Measurements from ENCODE around the gene TBC1D1. TPM values are rescaled to one million over a fixed set of nuclear protein-coding genes. Genes with fewer than 3 reads are reported as not detected.

The TBC1D1 gene
- total RNA-seq, 1 donor from 2014 or later = 47.1 TPM

DNA sequence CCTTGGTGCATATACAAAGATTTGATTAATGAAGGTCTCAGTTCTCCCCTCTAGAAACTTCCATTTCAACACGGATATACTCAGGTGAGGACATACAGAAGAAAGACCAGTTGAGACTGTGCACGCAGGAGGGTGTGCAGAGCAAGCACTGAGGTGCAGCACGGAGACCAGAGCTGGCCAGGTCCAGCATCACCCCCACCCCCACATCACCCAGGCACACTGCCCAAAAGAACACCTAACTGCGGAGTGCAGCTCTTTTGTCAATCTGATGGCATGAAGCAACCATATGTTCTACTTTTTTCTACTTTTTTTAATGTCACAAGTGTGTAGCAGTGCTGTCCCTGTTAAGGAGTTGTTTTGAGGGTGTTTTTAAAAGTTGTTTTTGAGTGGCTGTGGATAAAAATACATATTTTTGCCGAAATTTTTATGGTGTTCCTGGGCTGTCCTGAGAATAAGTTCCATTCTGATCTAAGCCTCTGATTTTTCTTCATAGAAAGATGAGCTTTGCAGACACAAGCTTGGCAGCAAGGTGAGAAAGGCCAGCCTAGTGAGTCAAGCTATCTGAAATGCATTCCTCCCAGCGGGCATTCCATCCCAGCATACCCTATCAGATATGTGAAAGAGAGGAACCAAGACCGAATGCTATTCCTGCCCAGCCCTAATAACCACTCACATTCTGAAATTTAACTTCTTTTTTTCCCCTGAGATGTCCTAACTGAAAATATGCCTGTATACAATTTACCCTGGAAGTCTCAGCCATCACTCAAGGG is 243.0 kb downstream of the TBC1D1 start:
- DNase-seq (ENCODE audit: low read depth) (no peak), FAIRE-seq (no peak)
- Histone ChIP-seq H3K27me3 (ENCODE audit: control insufficient read depth, insufficient read depth, low read length) (no peaks in the 10 kb centered on the region), H3K36me3 (ENCODE audit: control insufficient read depth, insufficient read depth, low read length) (no peaks in the 10 kb centered on the region), H3K4me3 (ENCODE audit: low read depth, low read length) (no peak overlapping the region)
- TF ChIP-seq, protein P1, sequence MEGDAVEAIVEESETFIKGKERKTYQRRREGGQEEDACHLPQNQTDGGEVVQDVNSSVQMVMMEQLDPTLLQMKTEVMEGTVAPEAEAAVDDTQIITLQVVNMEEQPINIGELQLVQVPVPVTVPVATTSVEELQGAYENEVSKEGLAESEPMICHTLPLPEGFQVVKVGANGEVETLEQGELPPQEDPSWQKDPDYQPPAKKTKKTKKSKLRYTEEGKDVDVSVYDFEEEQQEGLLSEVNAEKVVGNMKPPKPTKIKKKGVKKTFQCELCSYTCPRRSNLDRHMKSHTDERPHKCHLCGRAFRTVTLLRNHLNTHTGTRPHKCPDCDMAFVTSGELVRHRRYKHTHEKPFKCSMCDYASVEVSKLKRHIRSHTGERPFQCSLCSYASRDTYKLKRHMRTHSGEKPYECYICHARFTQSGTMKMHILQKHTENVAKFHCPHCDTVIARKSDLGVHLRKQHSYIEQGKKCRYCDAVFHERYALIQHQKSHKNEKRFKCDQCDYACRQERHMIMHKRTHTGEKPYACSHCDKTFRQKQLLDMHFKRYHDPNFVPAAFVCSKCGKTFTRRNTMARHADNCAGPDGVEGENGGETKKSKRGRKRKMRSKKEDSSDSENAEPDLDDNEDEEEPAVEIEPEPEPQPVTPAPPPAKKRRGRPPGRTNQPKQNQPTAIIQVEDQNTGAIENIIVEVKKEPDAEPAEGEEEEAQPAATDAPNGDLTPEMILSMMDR (IDR thresholded peaks at IDR 0.05; ENCODE audit: insufficient read depth, low read length, severe bottlenecking) = no peak

DNA sequence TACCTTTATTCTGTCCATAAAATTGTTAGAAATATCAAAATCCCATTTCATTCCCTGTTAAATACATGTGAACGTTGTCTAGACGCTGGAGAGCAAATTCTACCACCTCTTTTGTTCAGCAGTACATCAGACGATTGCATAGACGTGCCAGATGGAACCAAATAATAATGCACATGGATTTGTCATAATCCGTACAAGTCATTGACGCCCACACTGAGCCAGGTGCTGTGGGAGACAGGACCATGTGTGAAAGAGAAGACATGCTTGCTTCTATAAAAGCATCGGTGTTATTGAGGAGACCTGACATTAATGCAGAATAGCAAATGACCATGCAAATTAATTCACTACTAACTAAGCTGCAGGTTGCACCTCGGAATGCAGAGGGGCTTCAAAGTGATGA is 244.3 kb downstream of the TBC1D1 start:
- no peak for DNase-seq (ENCODE audit: low read depth)
- no peak for FAIRE-seq
- H3K27me3 ChIP-seq (ENCODE audit: control insufficient read depth, insufficient read depth, low read length) = no peaks in the 10 kb centered on the region
- no peak overlapping the region for H3K4me3 ChIP-seq (ENCODE audit: low read depth, low read length)
- H3K36me3 ChIP-seq (ENCODE audit: control insufficient read depth, insufficient read depth, low read length) = no peaks in the 10 kb centered on the region
- TF ChIP-seq, protein P1 (IDR thresholded peaks at IDR 0.05; ENCODE audit: insufficient read depth, low read length, severe bottlenecking) = no peak

DNA sequence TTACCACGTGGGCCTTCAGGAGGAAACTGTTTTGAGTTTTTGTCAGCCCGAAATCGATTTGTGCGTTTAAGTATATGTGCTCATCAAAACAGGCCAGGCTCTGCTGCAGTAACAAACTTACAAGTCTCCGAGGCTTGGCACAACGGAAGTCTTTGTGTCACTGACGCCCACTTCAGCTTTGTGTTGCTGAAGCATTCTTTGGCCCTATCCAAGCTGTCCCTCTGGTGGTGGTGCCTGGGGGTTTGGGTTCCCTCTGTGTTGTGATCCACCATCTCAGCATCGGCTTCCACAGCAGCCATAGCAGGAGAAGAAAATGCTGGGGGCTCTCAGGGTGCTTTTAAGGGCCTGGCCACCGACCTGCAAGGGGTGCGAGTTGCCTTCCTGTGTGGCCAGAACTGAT is 245.7 kb downstream of the TBC1D1 start:
- FAIRE-seq (no peak), DNase-seq (ENCODE audit: low read depth) (no peak)
- H3K36me3 ChIP-seq (ENCODE audit: control insufficient read depth, insufficient read depth, low read length) = no peaks in the 10 kb centered on the region
- TF ChIP-seq, protein P1 (IDR thresholded peaks at IDR 0.05; ENCODE audit: insufficient read depth, low read length, severe bottlenecking) = no peak
- no peaks in the 10 kb centered on the region for H3K27me3 ChIP-seq (ENCODE audit: control insufficient read depth, insufficient read depth, low read length)
- H3K4me3 ChIP-seq (ENCODE audit: low read depth, low read length) = no peak overlapping the region

DNA sequence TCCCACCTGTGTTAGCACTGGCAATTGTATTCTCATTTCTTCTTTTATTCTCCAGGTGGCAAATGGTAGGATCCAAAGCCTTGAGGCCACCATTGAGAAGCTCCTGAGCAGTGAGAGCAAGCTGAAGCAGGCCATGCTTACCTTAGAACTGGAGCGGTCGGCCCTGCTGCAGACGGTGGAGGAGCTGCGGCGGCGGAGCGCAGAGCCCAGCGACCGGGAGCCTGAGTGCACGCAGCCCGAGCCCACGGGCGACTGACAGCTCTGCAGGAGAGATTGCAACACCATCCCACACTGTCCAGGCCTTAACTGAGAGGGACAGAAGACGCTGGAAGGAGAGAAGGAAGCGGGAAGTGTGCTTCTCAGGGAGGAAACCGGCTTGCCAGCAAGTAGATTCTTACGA is 246.2 kb downstream of the TBC1D1 start:
- TF ChIP-seq, protein P1 (IDR thresholded peaks at IDR 0.05; ENCODE audit: insufficient read depth, low read length, severe bottlenecking) = no peak
- Histone ChIP-seq H3K36me3 (ENCODE audit: control insufficient read depth, insufficient read depth, low read length) (no peaks in the 10 kb centered on the region), H3K4me3 (ENCODE audit: low read depth, low read length) (no peak overlapping the region), H3K27me3 (ENCODE audit: control insufficient read depth, insufficient read depth, low read length) (no peaks in the 10 kb centered on the region)
- DNase-seq (ENCODE audit: low read depth) = no peak
- FAIRE-seq = no peak

DNA sequence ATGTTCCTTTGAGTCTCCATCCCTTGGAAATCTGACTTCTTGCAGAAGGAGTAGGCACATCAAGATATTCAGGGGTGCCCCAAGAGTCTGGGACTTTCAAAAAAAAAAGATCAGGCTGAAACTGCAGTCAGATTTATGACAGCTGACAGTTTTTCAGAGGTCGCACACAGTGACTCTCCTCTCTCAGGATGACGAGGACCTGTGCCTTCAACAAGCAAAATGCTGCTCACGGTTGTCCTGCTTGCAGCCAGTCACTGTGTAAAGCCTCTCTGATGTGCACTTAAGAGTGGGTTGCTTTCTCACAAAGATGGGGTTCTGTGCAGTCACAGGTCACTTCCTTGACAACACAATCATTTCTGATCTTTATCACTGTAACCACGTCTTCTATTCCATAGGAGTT is 247.5 kb downstream of the TBC1D1 start:
- no peak for DNase-seq (ENCODE audit: low read depth)

More for the DNA sequence above, 247.5 kb downstream of the TBC1D1 start:
- FAIRE-seq = peak; percentile 52
- no peaks in the 10 kb centered on the region for H3K36me3 ChIP-seq (ENCODE audit: control insufficient read depth, insufficient read depth, low read length)
- no peak overlapping the region for H3K4me3 ChIP-seq (ENCODE audit: low read depth, low read length)
- TF ChIP-seq, protein P1 (IDR thresholded peaks at IDR 0.05; ENCODE audit: insufficient read depth, low read length, severe bottlenecking) = no peak
- H3K27me3 ChIP-seq (ENCODE audit: control insufficient read depth, insufficient read depth, low read length) = no peaks in the 10 kb centered on the region
